Liver (tissue), 3 donors: ENCODE measurements around the gene TPRN.

ENCODE experiments used
- CTCF ChIP-seq: fragments of 150-350 bp; IDR thresholded peaks from 2 replicates; pipeline ENCODE4 v1.5.1; 2017; ENCODE audit warnings: improper control_type of control experiment, low read depth, low read length; ENCODE audit not compliant: missing input control
- SP1 ChIP-seq: IDR thresholded peaks from 2 replicates; pipeline ENCODE4 v1.6.1; 2018; ENCODE audit warnings: antibody characterized with exemption, mild to moderate bottlenecking
- TAF1 ChIP-seq: conservative IDR thresholded peaks from 2 replicates; pipeline ENCODE4 v1.6.1; 2016; ENCODE audit warnings: antibody characterized with exemption, mild to moderate bottlenecking
- YY1 ChIP-seq: IDR thresholded peaks from 2 replicates; pipeline ENCODE4 v1.6.1; 2016; ENCODE audit warnings: antibody characterized with exemption, mild to moderate bottlenecking
- ZBTB33 ChIP-seq: IDR thresholded peaks from 2 replicates; pipeline ENCODE4 v1.6.1; 2016; ENCODE audit warnings: antibody characterized with exemption
- donor health status: healthy.
- donor health status: healthy.

GRCh38 chr9:137186385-137186784 lies 14.2 kb downstream of the TPRN start:
- TF ChIP-seq CTCF (no peak), TAF1 (no peak), SP1 (no peak), YY1 (no peak), ZBTB33 (no peak)
